Testis (tissue), 3 donors: ENCODE measurements around the gene SUPT20H. TPM values are rescaled to one million over a fixed set of nuclear protein-coding genes. Genes with fewer than 3 reads are reported as not detected.

Experiments used
- DNase-seq: peaks from one replicate; pipeline ENCODE4 v3.0.0-alpha.2; 2019
- H3K27ac ChIP-seq, 2 donors: fragments of 200-600 bp; sonication (generic); one replicate each; pipeline ENCODE4 v1.5.1; 2019
- H3K27me3 ChIP-seq: fragments of 200-600 bp; sonication (generic); one replicate; pipeline ENCODE4 v1.5.1; 2019
- H3K36me3 ChIP-seq: fragments of 200-600 bp; sonication (generic); one replicate; pipeline ENCODE4 v1.5.1; 2017; ENCODE audit warnings: low read depth; ENCODE audit errors: missing control alignments
- H3K4me1 ChIP-seq: fragments of 200-600 bp; sonication (generic); one replicate; pipeline ENCODE4 v1.5.1; 2019
- H3K4me3 ChIP-seq, 2 donors: fragments of 200-600 bp; sonication (generic); one replicate each; pipeline ENCODE4 v1.5.1; 2017 to 2019
- H3K9me3 ChIP-seq: fragments of 200-600 bp; sonication (generic); one replicate; pipeline ENCODE4 v1.5.1; 2017
- POLR2A ChIP-seq: fragments of 450-650 bp; IDR thresholded peaks from one replicate; pipeline ENCODE4 v1.6.1; 2017; ENCODE audit warnings: antibody characterized with exemption, mild to moderate bottlenecking, moderate library complexity
- WGBS, 2 donors: methylation state at CpG; one replicate each; pipeline ENCODE4 v1.1.5; 2018; 5-methylcytosine and 5-hydroxymethylcytosine counted together
- intact Hi-C: fragments of 100-400 bp; cut with DNase I; formaldehyde crosslinking; loops from one replicate; pipeline ENCODE4 v1.15.1; 2023; ENCODE audit warnings: low total_unique reads
- polyA plus RNA-seq: library from polyadenylated mRNA; stranded (reverse); fragments of 350-450 nt; fragmentation: Illumina TruSeq; extraction: RNeasy Lipid Tissue Mini Kit (QIAGEN cat#74804); gene quantifications from one replicate; pipeline ENCODE4 v1.2.3, GENCODE V29; 2014; ENCODE audit warnings: low read depth, low replicate concordance; ENCODE audit not compliant: insufficient read depth
- total RNA-seq, 2 donors: library from RNA; depleted of rRNA; stranded (reverse); fragments of >200 nt; gene quantifications; one replicate each; pipeline ENCODE4 v1.2.3, GENCODE V29; 2016
- TF ChIP-seq, protein P1 (sequence below), 3 experiments: fragments of 450-650 bp in 2 of 3; fragments of 200-600 bp in 1 of 3; sonication (generic) in 1 of 3; IDR thresholded peaks; one replicate each; pipeline ENCODE4 v1.5.1; 2016 to 2019; ENCODE audit warnings: antibody characterized with exemption in 3 of 3, mild to moderate bottlenecking in 2 of 3, moderate library complexity in 1 of 3

Gene SUPT20H
- total and polyA plus RNA-seq, 3 donors from 2014 or later, result 109 to 176 (median 119) TPM

GRCh38 chr13:37009692-37010091, 49.8 kb downstream of the SUPT20H start:
- H3K27ac ChIP-seq, result no peak overlapping the region
- no peak for TF ChIP-seq POLR2A
- TF ChIP-seq, protein P1, sequence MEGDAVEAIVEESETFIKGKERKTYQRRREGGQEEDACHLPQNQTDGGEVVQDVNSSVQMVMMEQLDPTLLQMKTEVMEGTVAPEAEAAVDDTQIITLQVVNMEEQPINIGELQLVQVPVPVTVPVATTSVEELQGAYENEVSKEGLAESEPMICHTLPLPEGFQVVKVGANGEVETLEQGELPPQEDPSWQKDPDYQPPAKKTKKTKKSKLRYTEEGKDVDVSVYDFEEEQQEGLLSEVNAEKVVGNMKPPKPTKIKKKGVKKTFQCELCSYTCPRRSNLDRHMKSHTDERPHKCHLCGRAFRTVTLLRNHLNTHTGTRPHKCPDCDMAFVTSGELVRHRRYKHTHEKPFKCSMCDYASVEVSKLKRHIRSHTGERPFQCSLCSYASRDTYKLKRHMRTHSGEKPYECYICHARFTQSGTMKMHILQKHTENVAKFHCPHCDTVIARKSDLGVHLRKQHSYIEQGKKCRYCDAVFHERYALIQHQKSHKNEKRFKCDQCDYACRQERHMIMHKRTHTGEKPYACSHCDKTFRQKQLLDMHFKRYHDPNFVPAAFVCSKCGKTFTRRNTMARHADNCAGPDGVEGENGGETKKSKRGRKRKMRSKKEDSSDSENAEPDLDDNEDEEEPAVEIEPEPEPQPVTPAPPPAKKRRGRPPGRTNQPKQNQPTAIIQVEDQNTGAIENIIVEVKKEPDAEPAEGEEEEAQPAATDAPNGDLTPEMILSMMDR (IDR thresholded peaks at IDR 0.05), result no peak
- H3K27me3 ChIP-seq, result no peaks in the 10 kb centered on the region
- no peaks in the 10 kb centered on the region for H3K9me3 ChIP-seq
- no peaks in the 10 kb centered on the region for H3K36me3 ChIP-seq
- 82 to 87% methylated on average over 5 of the region's 5 CpGs for WGBS, 2 donors
- intact Hi-C loops, result no loop called here
- H3K4me1 ChIP-seq, result no peaks in the 10 kb centered on the region
- H3K4me3 ChIP-seq, result no peak overlapping the region
- DNase-seq, result no peak

GRCh38 chr13:37001921-37002250, 57.6 kb downstream of the SUPT20H start:
- intact Hi-C loops, result no loop called here
- 21% methylated on average over 3 of the region's 3 CpGs for WGBS, 2 donors
- DNase-seq, result no peak
- no peak overlapping the region for H3K4me3 ChIP-seq
- H3K9me3 ChIP-seq, result no peaks in the 10 kb centered on the region
- H3K4me1 ChIP-seq, result peaks cover 8% of the 10 kb centered on the region
- no peak overlapping the region for H3K27ac ChIP-seq
- no peaks in the 10 kb centered on the region for H3K27me3 ChIP-seq
- no peaks in the 10 kb centered on the region for H3K36me3 ChIP-seq
- TF ChIP-seq, protein P1 (IDR thresholded peaks at IDR 0.05), result no peak
- no peak for TF ChIP-seq POLR2A

DNA sequence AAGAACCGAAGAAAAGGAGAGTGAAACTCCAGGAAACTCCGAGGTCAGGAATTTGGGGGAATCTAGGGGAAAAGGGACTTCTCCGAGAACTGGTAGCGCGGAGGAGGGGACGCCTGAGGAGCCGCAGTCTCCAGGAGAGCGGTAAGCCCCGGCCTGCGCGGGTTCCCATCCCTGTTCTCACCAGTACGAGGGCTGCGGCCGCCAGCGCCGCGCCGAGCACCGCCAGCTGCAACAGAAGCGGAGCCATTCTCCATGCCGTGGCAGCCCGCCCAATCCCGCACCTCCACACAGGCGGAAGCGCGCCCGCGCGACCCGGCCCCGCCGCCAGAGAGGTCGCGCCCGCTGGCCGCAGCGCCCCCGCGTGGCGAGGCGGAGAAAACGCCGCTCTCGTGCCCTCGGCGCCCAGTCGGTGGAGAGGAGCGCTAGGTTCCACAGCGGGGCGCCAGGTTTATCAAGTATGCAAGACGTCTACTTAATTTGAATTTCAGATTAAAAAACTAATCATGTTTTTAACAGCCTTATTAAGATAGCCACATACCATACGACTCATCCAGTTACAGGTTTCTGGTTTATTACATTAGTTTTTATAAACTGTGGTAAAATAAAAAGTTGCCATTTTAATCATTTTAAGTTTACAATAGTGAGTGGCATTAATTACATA, 60.3 kb downstream of the SUPT20H start, which contains the start of gene ALG5:
Gene ALG5, minus strand, starts transcription at position 287 of the 661 bp plus-strand sequence. Its CDS starts 40 bp downstream, at position 247.
- Histone ChIP-seq H3K4me1 (peaks cover 8% of the 10 kb centered on the region), H3K9me3 (no peaks in the 10 kb centered on the region), H3K4me3 (peak within 1 kb of the TSS; percentile 92 to 94), H3K36me3 (no peaks in the 10 kb centered on the region), H3K27ac (peak within 1 kb of the TSS; percentile 96 to 98), H3K27me3 (no peaks in the 10 kb centered on the region)
- peak; percentile 93 for DNase-seq
- intact Hi-C loops, result no loop called here
- WGBS, 2 donors, result 0 to 1% methylated on average over 44 to 46 of the region's 52 CpGs
- no peak for TF ChIP-seq POLR2A
- TF ChIP-seq, protein P1 (IDR thresholded peaks at IDR 0.05), result peak; percentile 91 to 98 (median 97)

DNA sequence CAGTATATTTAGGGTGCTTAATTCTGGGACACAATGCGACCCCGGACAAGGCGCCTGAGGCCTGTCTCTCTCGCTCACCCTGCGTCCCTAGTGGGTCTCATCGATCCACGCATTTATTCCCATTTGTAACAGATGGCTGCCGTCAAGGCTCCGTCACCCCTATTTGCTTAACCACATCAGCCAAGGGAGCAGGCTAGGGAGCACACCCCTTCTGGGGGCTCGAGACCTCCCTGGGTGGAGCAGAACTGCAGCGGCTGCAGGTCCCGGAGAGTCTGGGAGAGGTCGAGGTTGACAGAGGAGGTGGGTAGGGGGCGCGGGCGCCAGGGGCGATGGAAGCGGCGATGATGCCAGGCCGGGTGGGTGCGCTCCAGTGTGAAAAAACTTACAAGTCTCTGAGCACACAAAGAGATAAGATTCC, 60.9 kb downstream of the SUPT20H start:
- Histone ChIP-seq H3K27ac (peak overlapping the region; percentile 82 to 96), H3K36me3 (no peaks in the 10 kb centered on the region), H3K4me1 (peaks cover 8% of the 10 kb centered on the region), H3K27me3 (no peaks in the 10 kb centered on the region), H3K4me3 (peak overlapping the region; percentile 92 to 94), H3K9me3 (no peaks in the 10 kb centered on the region)
- TF ChIP-seq, protein P1 (IDR thresholded peaks at IDR 0.05), result no peak
- TF ChIP-seq POLR2A, result no peak
- peak; percentile 26 for DNase-seq
- intact Hi-C loops, result no loop called here
- WGBS, 2 donors, result 1% methylated on average over 21 of the region's 21 CpGs
